ENCODE data around the gene BTC.

- TF ChIP-seq EZH2 (IDR thresholded peaks at IDR 0.05; ENCODE audit: borderline replicate concordance, insufficient read depth, low read depth, low read length, poor library complexity, severe bottlenecking) (no peak), CTCF (IDR thresholded peaks at IDR 0.05) (no peak)
Observed at GRCh38 chr4:74793757-74794381, 454 bp downstream of the BTC start.
